NCI-H187 (cell line): Measurements from ENCODE around the gene GAS2L1.

ENCODE experiments used
- DNase-seq, 2 experiments: peaks; one replicate each; lab custom pipeline; 2025; lab: John Stamatoyannopoulos, UW

Gene GAS2L1

GRCh38 chr22:29327089-29327764 is 20.8 kb downstream of the GAS2L1 start:
- no peak for DNase-seq

- DNase-seq: no peak
These were observed 21.6 kb downstream of the GAS2L1 start for GRCh38 chr22:29328055-29328454.

GRCh38 chr22:29328566-29329500 is 22.4 kb downstream of the GAS2L1 start:
- DNase-seq: no peak

GRCh38 chr22:29329581-29329980 is 23.1 kb downstream of the GAS2L1 start:
- no peak for DNase-seq

GRCh38 chr22:29330291-29330690 is 23.8 kb downstream of the GAS2L1 start:
- no peak for DNase-seq

- DNase-seq: no peak
These were observed 24.3 kb downstream of the GAS2L1 start for GRCh38 chr22:29330753-29331152.

- no peak for DNase-seq
These were observed 24.8 kb downstream of the GAS2L1 start for GRCh38 chr22:29331213-29331612.

- no peak for DNase-seq
These were observed 25.3 kb downstream of the GAS2L1 start for GRCh38 chr22:29331658-29332300.

GRCh38 chr22:29332886-29333496 is 26.5 kb downstream of the GAS2L1 start:
- DNase-seq: no peak

GRCh38 chr22:29334148-29334547 is 27.7 kb downstream of the GAS2L1 start:
- no peak for DNase-seq

GRCh38 chr22:29334696-29335344 is 28.4 kb downstream of the GAS2L1 start:
- no peak for DNase-seq

- DNase-seq: no peak
These were observed 29.2 kb downstream of the GAS2L1 start for GRCh38 chr22:29335656-29336055.

- no peak for DNase-seq
These were observed 30.5 kb downstream of the GAS2L1 start for GRCh38 chr22:29336751-29337490.

- no peak for DNase-seq
These were observed 31.3 kb downstream of the GAS2L1 start for GRCh38 chr22:29337631-29338284.

- no peak for DNase-seq
These were observed 31.9 kb downstream of the GAS2L1 start for GRCh38 chr22:29338398-29338797.

GRCh38 chr22:29339381-29340235 is 33.2 kb downstream of the GAS2L1 start:
- DNase-seq: no peak

GRCh38 chr22:29340566-29340965 is 34.1 kb downstream of the GAS2L1 start:
- DNase-seq: no peak

GRCh38 chr22:29341056-29341848 is 34.8 kb downstream of the GAS2L1 start:
- DNase-seq: no peak

GRCh38 chr22:29341849-29342127 is 35.3 kb downstream of the GAS2L1 start:
- no peak for DNase-seq
